Right cardiac atrium (tissue), 5 donors: ENCODE results near the gene GRB10. TPM values are rescaled to one million over a fixed set of nuclear protein-coding genes. Genes with fewer than 3 reads are reported as not detected.

Source experiments
- ATAC-seq, 2 donors: fragments of 200-7000 bp; cut with Tn5 transposase; one replicate each; pipeline versions ENCODE4 v1.8.0 to v1.9.1; 2020; ENCODE audit warnings: moderate library complexity in 2 of 2, mild to moderate bottlenecking in 1 of 2
- DNase-seq, 3 donors: peaks; one replicate each; pipeline ENCODE4 v3.0.0-alpha.2; 2020
- H3K27ac ChIP-seq: one replicate; pipeline ENCODE4 v1.5.1; 2013; ENCODE audit warnings: mild to moderate bottlenecking, low read length, control low read depth, moderate library complexity
- H3K27me3 ChIP-seq: one replicate; pipeline ENCODE4 v1.6.1; 2013; ENCODE audit not compliant: control insufficient read depth, insufficient read depth
- H3K4me1 ChIP-seq: one replicate; pipeline ENCODE4 v1.6.1; 2013; ENCODE audit warnings: low read length; ENCODE audit not compliant: control insufficient read depth, insufficient read depth
- H3K4me3 ChIP-seq: one replicate; pipeline ENCODE4 v1.5.1; 2013; ENCODE audit warnings: low read length, control low read depth
- H3K9me3 ChIP-seq: one replicate; pipeline ENCODE4 v1.6.1; 2013; ENCODE audit warnings: low read length; ENCODE audit not compliant: control insufficient read depth
- WGBS: extraction: QIAGEN DNeasy Blood & Tissue Kit; methylation state at CpG from one replicate; pipeline ENCODE4 v1.1.7; 2013; 5-methylcytosine and 5-hydroxymethylcytosine counted together
- intact Hi-C, 4 donors: fragments of 100-400 bp; cut with DNase I; formaldehyde crosslinking; loops; one replicate each; pipeline versions ENCODE4 v1.11.0 to v1.14.0; 2022 to 2023
- polyA plus RNA-seq: library from polyadenylated mRNA; stranded (reverse); fragments of 200-250 nt; gene quantifications from one replicate; pipeline ENCODE4 v1.2.3, GENCODE V29; 2013
- total RNA-seq, 4 donors: library from RNA; stranded (reverse); fragmentation: NEBNext Ultra II Directional; extraction: Animal tissue kit (Norgen Biotek cat#: 25700); gene quantifications; one replicate each; pipeline ENCODE4 v1.2.1, GENCODE V29; 2021
- donor health status: healthy with polysubstance abuse.
- donor health status: DM: no; HTN: yes; CAD: no.
- donor health status: DM: no; HTN: no; CAD: no.
- donor health status: DM: no; HTN: yes; CAD: no; lungs with severe emphysema.
- donor health status: DM: yes; HTN: yes; CAD: no.

Gene GRB10
- total and polyA plus RNA-seq, 5 donors: 35.2 to 86.0 (median 60.2) TPM

DNA sequence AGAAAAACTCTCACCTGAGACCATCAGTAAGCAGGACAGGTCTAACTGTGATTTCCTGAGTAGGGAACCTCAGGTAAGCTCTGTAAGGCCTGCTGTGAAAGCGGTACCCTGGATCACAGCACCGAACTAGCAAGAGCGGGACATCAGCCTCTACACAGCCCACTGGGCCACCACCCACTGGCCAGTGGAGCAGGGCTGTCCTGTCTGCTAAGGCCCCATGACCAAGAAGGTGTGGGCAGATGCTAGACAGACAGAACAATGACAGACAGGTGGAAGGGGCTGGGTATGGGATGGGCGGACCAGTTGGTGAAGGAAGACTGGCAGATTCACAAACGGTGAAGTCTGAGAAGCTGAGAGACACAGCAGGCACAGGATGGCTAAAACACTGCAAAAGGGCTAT, 138.1 kb downstream of the GRB10 start:
- H3K4me1 ChIP-seq: peaks cover 15% of the 10 kb centered on the region
- 84% methylated on average over 5 of the region's 5 CpGs for WGBS
- no peak overlapping the region for H3K27ac ChIP-seq
- no peak for ATAC-seq
- DNase-seq: peak in 1 of 3 donors; percentile 26
- no peaks in the 10 kb centered on the region for H3K27me3 ChIP-seq
- H3K9me3 ChIP-seq: no peaks in the 10 kb centered on the region
- no peak overlapping the region for H3K4me3 ChIP-seq
- intact Hi-C loops: no loop called here

GRCh38 chr7:50644114-50644513, 138.6 kb downstream of the GRB10 start:
- intact Hi-C loops: no loop called here
- Histone ChIP-seq H3K9me3 (no peaks in the 10 kb centered on the region), H3K27me3 (no peaks in the 10 kb centered on the region), H3K27ac (no peak overlapping the region), H3K4me3 (no peak overlapping the region), H3K4me1 (peaks cover 15% of the 10 kb centered on the region)
- 86% methylated on average over 6 of the region's 6 CpGs for WGBS
- DNase-seq (no peak), ATAC-seq (no peak)

GRCh38 chr7:50641442-50642405, 141.0 kb downstream of the GRB10 start:
- intact Hi-C loops: no loop called here
- Histone ChIP-seq H3K4me3 (no peak overlapping the region), H3K27me3 (no peaks in the 10 kb centered on the region), H3K4me1 (peaks cover 13% of the 10 kb centered on the region), H3K27ac (peak overlapping the region; percentile 95), H3K9me3 (no peaks in the 10 kb centered on the region)
- ATAC-seq: peak; percentile 85 to 87
- DNase-seq: peak in 1 of 3 donors; percentile 70
- WGBS: 63% methylated on average over 18 of the region's 18 CpGs

- intact Hi-C loops: no loop called here
- ATAC-seq (peak in 1 of 2 donors; percentile 4), DNase-seq (peak in 1 of 3 donors; percentile 36)
- Histone ChIP-seq H3K4me1 (peaks cover 13% of the 10 kb centered on the region), H3K4me3 (no peak overlapping the region), H3K27ac (peak overlapping the region; percentile 95), H3K27me3 (no peaks in the 10 kb centered on the region), H3K9me3 (no peaks in the 10 kb centered on the region)
- WGBS: 80% methylated on average over 7 of the region's 7 CpGs
Observed at GRCh38 chr7:50640779-50641178, 141.9 kb downstream of the GRB10 start.

GRCh38 chr7:50640256-50640655, 142.4 kb downstream of the GRB10 start:
- no peak for DNase-seq
- Histone ChIP-seq H3K9me3 (no peaks in the 10 kb centered on the region), H3K27me3 (no peaks in the 10 kb centered on the region), H3K27ac (peak overlapping the region; percentile 54), H3K4me3 (no peak overlapping the region), H3K4me1 (peaks cover 13% of the 10 kb centered on the region)
- intact Hi-C loops: no loop called here
- 74% methylated on average over 2 of the region's 2 CpGs for WGBS
- ATAC-seq: no peak

GRCh38 chr7:50637725-50638643, 144.7 kb downstream of the GRB10 start:
- no peak for ATAC-seq
- Histone ChIP-seq H3K27me3 (no peaks in the 10 kb centered on the region), H3K9me3 (no peaks in the 10 kb centered on the region), H3K4me1 (peaks cover 13% of the 10 kb centered on the region), H3K27ac (no peak overlapping the region), H3K4me3 (no peak overlapping the region)
- intact Hi-C loops: no loop called here
- 65% methylated on average over 3 of the region's 3 CpGs for WGBS
- DNase-seq: no peak

DNA sequence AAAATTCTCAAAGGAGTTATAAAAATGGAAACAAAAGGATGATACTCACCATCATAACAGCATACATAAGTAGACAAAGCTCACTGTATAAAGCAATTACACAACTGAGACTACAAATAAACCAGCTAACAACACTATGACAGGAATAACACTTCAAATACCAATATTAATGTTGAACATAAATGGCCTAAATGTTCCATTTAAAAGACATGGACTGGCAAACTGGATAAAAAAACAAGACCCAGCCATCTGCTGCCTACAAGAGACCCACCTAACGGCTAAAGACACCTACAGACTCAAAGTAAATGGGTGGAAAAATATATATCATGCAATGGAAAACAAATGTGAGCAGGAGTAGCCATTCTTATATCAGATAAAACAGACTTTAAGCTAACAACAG, 148.3 kb downstream of the GRB10 start:
- no peak for ATAC-seq
- 97% methylated on average over 1 of the region's 1 CpG for WGBS

GRCh38 chr7:50633414-50633710, 149.3 kb downstream of the GRB10 start:
- ATAC-seq (no peak), DNase-seq (no peak)
- no peak overlapping the region for H3K4me3 ChIP-seq
- H3K9me3 ChIP-seq: no peaks in the 10 kb centered on the region
- 98% methylated on average over 1 of the region's 1 CpG for WGBS
- no peak overlapping the region for H3K27ac ChIP-seq
- intact Hi-C loops: no loop called here
- peaks cover 17% of the 10 kb centered on the region for H3K4me1 ChIP-seq
- H3K27me3 ChIP-seq: no peaks in the 10 kb centered on the region

More for the DNA sequence above, 148.3 kb downstream of the GRB10 start:
- intact Hi-C loops: no loop called here
- Histone ChIP-seq H3K4me3 (no peak overlapping the region), H3K4me1 (peaks cover 13% of the 10 kb centered on the region), H3K27ac (no peak overlapping the region), H3K9me3 (no peaks in the 10 kb centered on the region), H3K27me3 (no peaks in the 10 kb centered on the region)
- no peak for DNase-seq

DNA sequence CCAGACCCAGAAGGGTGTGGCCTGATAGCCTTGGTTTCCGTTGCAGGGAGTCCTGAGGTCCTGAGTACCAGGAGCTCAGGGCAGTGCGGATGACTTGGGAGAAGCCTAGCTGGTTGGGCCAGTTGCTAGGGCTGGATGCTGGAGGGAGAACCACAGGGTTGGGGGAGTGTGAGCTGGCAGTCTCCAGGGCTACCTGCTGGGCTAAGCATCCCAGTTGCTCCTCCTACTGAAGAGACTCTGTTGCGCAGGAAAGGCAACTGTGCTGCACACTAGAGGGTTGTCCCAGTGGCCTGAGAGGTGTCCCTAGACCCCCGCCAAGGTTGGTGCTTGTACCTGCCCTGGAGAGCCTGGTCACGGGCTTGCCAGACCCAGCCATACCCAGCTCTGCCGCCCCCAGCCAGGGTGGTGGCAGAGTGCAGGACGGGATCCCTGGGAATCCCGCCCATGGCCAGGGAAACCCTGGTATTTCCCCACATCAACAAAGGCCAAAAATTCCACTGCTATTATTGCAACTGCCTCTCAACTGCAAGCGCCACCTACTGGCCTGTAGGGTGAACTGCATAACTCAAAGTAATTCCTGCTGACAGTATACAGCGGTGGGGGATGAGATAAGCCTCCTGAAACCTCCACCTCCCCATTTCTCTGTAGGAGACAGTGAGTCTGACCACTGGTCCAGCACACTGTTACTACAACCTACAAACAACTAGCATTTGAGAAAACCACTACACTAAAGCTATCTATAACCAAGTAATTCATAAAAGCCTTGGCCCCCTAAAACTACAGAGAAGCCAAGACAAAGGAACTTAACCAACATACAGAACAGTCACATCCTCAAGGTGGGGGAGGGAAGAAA, 149.9 kb downstream of the GRB10 start:
- intact Hi-C loops: no loop called here
- Histone ChIP-seq H3K9me3 (no peaks in the 10 kb centered on the region), H3K4me1 (peaks cover 22% of the 10 kb centered on the region), H3K27ac (peak overlapping the region; percentile 2), H3K27me3 (no peaks in the 10 kb centered on the region), H3K4me3 (no peak overlapping the region)
- 75% methylated on average over 10 of the region's 10 CpGs for WGBS
- DNase-seq (peak in 1 of 3 donors; percentile 52), ATAC-seq (peak; percentile 10 to 42)

GRCh38 chr7:50631639-50632038, 151.1 kb downstream of the GRB10 start:
- peak overlapping the region; percentile 32 for H3K27ac ChIP-seq

More at GRCh38 chr7:50631639-50632038, 151.1 kb downstream of the GRB10 start:
- Histone ChIP-seq H3K27me3 (no peaks in the 10 kb centered on the region), H3K4me1 (peaks cover 22% of the 10 kb centered on the region), H3K9me3 (no peaks in the 10 kb centered on the region), H3K4me3 (no peak overlapping the region)
- intact Hi-C loops: no loop called here
- DNase-seq: peak in 1 of 3 donors; percentile 29
- WGBS: 62% methylated on average over 7 of the region's 7 CpGs
- peak; percentile 36 to 38 for ATAC-seq
